GDM1 (cell line): ENCODE measurements around the gene DTL.
"Not testable (repeated sequence)": the region's sequence is repeated elsewhere in the genome, so short reads cannot be mapped to it uniquely, and the experiment has no call there.

Source experiments
- DNase-seq: peaks from one replicate; lab custom pipeline; 2025; lab: John Stamatoyannopoulos, UW

DTL gene, protein sequence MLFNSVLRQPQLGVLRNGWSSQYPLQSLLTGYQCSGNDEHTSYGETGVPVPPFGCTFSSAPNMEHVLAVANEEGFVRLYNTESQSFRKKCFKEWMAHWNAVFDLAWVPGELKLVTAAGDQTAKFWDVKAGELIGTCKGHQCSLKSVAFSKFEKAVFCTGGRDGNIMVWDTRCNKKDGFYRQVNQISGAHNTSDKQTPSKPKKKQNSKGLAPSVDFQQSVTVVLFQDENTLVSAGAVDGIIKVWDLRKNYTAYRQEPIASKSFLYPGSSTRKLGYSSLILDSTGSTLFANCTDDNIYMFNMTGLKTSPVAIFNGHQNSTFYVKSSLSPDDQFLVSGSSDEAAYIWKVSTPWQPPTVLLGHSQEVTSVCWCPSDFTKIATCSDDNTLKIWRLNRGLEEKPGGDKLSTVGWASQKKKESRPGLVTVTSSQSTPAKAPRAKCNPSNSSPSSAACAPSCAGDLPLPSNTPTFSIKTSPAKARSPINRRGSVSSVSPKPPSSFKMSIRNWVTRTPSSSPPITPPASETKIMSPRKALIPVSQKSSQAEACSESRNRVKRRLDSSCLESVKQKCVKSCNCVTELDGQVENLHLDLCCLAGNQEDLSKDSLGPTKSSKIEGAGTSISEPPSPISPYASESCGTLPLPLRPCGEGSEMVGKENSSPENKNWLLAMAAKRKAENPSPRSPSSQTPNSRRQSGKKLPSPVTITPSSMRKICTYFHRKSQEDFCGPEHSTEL

DNA sequence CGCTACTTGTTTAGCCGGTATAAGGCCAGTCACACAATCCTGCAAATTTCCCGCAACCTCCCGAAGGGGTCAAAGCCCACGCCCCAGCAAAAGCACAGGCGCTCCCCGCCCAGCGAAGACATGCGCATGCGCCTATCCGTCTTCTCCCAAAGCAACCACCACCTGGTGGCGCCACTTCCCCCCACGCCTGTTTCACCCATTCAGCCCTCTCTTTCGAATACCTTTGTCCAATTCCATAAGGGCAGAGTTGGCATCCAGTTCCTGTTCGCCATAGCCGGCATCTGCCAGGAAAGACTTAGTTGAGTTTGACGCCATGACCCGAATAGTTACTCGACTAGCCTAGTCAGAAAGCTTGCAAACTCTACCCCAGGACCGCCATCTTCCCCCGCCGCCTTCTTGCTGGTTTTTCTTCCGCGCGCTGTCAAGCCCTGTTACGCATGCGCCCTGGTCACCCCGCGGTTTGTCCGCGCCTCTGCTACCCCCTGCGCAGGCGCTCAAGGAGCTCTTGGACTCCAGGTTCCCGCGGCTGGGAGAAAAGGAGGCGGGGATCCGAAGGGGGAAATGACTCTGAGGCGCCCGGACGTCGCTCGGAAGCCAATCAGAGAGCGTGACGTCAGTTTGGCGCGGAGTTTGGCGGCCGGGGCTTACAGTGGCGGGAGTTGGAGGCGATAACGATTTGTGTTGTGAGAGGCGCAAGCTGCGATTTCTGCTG, at the start of gene DTL, which contains the start of gene INTS7:
DTL (plus strand) TSS at position 626 of the 712 bp plus-strand sequence. CDS start 143 bp downstream, outside the sequence.
INTS7 (minus strand) TSS at position 435 of the 712 bp plus-strand sequence; CDS start at position 315, 120 bp downstream.
- DNase-seq = peak; percentile 97

GRCh38 chr1:211986628-211987254, 48.8 kb upstream of the DTL start:
- DNase-seq = no peak

DNA sequence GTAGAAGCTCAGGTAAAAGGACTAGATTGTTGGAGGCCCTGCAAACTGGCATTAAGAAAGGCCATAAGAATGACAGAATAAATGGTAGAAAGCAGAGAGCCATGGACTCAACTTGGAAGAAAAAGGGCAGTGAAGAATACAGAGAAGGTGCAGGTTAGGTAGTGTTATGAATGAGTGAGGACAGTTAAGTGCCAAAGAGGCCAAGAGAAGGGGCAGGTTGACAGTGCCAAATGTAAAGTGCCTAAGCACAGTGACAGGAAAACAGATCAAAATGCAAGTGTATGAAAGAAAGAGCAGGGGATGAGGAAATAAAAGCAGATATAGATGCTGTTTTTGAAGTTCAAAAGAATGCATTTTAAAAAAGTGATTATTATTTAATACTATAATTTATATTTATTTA, 43.9 kb upstream of the DTL start:
- no peak for DNase-seq

DNA sequence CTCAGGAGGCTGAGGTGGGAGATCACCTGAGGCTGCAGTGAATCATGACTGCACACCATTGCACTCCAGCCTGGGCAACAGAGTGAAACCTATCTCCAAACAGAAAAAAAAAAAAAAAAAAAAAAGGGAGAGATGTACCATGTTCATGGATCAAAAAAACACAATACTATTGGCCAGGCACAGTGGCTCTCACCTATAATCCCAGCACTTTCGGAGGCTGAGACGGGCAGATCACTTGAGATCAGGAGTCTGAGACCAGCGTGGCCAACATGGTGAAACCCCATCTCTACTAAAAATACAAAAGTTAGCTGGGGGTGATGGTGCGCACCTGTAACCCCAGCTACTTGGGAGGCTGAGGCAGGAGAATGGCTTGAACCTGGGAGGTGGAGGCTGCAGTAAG, 38.1 kb upstream of the DTL start:
- DNase-seq = not testable (repeated sequence)

GRCh38 chr1:212002536-212002935, 33.0 kb upstream of the DTL start:
- no peak for DNase-seq

DNA sequence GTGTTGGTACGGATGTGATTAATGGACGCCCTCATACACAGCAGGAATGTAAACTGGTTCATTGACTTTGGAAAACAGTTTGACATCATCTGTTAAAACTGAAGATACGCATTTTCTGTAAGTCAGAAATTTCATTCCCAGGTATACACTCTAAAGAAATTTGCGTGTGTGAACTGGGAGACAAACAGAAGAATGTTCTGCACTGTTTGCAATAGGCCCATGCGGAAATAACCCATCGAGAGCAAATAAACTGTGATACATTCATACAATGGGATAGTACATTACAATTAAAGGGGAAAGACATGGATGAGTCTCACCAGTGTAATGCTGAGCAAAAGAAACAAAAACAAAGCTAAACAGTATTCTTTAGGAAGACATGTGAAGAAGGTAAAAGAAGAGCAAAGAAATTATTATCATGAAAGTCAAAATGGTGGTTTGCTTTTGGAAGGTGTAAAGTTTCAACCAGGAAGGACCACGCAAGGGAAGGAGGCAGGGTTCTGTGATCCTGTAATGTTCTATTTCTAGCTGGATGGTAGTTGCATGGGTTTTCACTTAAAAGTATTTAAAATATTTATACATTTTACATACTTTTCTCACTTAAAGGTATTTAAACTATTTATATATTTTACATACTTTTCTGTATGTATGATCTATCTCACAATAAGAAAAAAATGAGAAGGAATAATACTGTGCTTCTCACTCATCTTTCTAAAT, 30.5 kb upstream of the DTL start:
- DNase-seq = no peak

GRCh38 chr1:212007178-212007577, 28.4 kb upstream of the DTL start:
- no peak for DNase-seq

- DNase-seq = no peak
These were observed 27.7 kb upstream of the DTL start for GRCh38 chr1:212007886-212008285.

GRCh38 chr1:212009561-212009960, 26.0 kb upstream of the DTL start:
- no peak for DNase-seq

DNA sequence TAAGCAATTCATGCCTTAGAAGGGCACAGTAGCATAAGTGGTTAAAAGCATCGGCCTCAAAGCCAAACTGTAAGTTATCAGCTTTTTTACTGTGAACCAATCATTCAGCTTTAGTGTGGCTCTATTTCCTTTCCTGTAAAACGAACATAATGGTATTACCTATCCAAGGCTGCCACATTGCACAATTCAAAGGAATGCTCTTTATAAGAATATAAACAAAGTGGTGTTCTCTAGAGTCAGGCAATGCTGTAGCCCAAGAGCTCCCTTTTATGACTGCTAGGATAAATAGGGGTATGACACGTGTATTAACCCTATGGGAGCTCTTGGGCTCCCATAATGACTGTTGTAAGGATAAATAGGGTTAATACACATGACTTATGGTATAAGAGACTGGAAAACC, 25.5 kb upstream of the DTL start:
- DNase-seq = no peak

DNA sequence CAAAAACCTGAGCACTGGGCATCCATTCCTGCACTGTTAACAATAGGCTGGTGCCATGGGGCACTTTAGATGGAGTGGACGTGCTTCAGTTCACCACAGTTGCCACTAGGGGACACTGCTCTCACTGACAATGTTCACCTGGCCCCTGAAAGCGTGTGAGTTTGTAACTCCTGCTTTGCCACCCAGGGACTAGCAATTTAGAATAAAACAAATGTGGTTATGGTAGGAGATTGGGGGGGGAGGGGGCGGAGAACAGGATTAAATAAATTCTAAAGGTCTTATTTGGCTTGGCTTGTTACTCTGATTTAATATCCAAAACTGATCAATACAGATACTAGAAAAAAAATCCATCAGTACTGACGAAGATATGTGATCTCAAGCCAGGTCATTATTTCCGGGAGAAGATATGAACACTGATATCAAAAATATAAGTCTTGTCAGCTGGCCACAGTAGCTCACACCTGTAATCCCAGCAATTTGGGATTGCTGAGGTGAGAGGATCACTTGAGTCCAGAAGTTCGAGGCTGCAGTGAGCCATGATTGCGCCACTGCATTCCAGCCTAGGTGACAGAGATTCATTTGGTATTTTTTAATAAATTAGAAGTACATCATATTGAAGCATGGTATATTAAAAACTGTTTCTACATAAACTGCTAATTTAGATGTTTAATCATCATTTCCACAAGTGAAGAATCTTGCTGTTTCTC, 23.4 kb upstream of the DTL start:
- peak; percentile 34 for DNase-seq

DNA sequence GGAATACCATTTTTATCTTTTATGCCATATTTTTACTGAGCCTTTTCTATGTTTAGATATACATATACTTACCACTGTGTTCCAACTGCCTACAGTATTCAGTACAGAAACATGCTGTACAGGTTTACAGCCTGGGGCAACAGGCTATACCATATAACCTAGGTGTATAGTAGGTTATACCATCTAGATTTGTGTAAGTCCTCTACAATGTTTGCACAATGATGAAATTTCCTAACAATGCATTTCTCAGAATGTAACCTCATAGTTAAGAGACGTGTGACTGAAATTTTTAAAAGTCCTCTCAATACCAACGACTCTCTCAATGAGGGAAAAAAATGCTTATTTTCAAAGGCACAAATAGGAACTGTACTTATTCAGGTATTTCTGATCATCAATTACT, 21.9 kb upstream of the DTL start:
- DNase-seq = no peak

DNA sequence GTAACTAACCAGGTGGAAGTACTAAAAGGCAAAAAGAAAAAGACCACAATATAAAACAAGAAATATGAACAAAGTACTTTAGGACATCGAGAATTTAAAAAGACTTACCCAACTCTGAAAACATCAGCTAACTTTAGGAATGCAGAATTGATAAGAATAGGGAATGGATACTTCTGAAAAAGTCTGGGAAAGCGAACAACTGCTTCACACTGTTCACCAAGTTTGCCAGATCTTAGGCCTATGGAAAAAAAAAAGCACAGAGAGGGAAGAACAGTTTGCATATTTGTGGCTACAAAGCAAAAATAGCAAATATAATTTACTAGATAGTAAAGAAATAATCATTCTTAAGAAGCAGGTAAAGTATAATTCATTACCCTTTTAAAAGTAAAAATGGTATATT, 14.6 kb upstream of the DTL start:
- DNase-seq = no peak

DNA sequence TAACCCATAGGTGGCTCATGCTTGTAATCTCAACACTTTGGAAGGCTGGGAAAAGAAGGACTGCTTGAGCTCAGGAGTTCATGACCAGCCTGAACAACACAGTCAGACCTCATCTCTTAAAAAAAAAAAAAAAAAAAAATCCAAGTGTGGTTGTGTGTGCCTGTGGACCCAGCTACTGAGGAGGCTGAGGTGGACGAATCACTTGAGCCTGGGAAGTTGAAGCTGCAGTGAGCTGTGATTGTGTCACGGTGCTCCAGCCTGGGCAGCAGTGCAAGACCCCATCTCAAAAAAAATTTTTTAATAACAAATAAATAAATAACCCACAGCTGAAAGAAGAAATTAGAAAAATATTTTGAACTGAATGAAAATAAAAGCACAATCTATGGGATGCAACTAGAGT, 14.0 kb upstream of the DTL start:
- DNase-seq = no peak

- not testable (repeated sequence) for DNase-seq
These were observed 12.6 kb upstream of the DTL start for GRCh38 chr1:212022908-212023307.

DNA sequence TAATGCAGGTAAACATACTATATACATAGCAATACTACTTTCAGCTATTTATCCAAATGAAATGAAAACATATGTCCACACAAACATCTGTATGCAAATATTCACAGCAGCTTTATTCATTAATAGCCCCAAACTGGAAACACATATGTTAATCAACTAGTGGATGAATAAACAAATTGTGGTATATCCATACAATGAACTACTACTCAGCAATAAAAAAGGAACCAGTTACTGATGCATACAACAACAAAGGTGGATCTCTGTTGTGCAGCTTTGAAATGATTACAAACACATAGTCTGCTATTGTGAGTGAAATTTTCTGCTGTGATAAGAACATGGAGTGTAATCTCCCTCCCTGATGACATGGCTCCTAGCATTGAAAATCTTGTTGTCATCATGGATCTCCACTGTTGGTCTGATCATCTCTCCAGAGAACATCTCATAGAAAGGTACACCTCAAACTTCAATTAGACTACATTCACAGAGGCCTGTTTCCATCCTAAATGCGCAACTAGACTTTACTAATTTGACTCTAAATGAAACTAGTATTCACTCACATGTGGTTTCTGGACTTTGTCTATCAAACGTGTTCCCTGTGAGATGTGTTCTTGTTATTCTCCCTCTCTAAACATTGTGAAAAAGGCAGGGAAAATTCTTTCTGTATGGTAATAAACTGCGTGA, 10.9 kb upstream of the DTL start:
- no peak for DNase-seq

- DNase-seq = not testable (repeated sequence)
These were observed 7.8 kb upstream of the DTL start for GRCh38 chr1:212027727-212028126.

DNA sequence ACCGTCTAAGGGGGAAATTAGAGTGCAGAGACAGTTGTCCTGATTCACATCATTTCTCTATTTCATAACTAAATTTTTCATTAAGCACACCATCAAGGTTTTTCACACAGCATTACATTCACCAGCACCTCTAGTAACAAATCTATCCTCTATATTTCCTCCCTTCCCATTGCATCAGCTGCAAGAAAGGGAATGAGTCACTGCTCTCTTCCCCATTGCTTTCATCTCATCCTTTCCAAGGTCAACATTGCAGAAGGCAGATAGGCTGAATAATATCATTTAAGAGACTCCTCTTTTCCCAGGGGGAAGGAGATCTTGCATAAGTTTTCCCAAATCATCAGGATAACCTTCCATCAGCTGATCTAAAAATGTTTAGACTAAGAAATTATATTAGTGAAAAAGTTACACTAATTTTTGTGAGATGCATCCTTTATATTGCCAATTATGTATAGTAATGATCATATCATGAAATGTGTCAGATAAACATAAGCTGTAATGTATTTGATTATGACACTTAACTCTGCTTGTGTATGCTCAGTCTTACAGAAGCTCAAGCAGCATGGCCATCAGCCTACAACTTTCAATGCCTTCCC, 4.5 kb upstream of the DTL start:
- no peak for DNase-seq

DNA sequence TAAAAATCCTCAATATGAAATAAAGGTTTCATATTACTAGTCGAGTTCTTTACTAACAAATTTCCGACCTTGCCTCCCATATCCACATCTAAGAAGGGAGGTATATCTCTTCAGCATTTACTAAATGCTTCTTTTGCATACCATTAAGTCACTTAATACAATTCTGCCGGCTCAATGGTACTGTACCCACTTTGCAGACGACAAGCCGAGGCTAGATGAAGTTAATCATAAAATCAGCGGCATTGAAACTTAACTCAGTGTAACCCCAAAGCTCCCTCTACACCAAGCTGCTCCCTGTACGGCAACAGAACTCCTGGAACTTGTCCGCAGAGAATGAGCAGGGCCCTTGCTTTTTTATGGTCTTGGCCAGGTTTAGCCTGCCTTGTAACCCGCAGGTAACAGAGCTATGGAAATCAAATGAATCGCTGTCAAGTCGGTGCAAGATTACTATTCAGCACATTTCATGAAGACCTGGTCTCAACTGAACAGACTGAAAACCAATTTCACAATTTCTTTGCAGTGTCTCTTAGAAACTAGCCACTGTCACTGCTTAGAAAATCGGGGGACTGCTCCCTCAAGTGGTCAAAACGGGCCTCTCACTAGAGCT, 929 bp upstream of the DTL start:
- no peak for DNase-seq
